ENCODE results near the gene PAX3.

Gene PAX3

GRCh38 chr2:222296311-222296741 is 2.5 kb downstream of the PAX3 start:
- DNase-seq: no peak

GRCh38 chr2:222295368-222296062 is 3.3 kb downstream of the PAX3 start:
- no peak for DNase-seq

- DNase-seq: no peak
Measured at GRCh38 chr2:222294996-222295367, 3.8 kb downstream of the PAX3 start.

GRCh38 chr2:222293660-222294630 is 4.9 kb downstream of the PAX3 start:
- no peak for DNase-seq

- no peak for DNase-seq
Measured at GRCh38 chr2:222292149-222293134, 6.4 kb downstream of the PAX3 start.

- no peak for DNase-seq
Measured at GRCh38 chr2:222291485-222291841, 7.3 kb downstream of the PAX3 start.

GRCh38 chr2:222290736-222291484 is 7.9 kb downstream of the PAX3 start:
- no peak for DNase-seq

GRCh38 chr2:222290401-222290735 is 8.4 kb downstream of the PAX3 start:
- DNase-seq: no peak

GRCh38 chr2:222289278-222290160 is 9.3 kb downstream of the PAX3 start:
- DNase-seq: no peak

- DNase-seq: no peak
Measured at GRCh38 chr2:222288590-222289277, 10.1 kb downstream of the PAX3 start.

GRCh38 chr2:222287862-222288479 is 10.8 kb downstream of the PAX3 start:
- DNase-seq: no peak

- DNase-seq: no peak
Measured at GRCh38 chr2:222284466-222284865, 14.3 kb downstream of the PAX3 start.

- DNase-seq: no peak
Measured at GRCh38 chr2:222283634-222284033, 15.2 kb downstream of the PAX3 start.

- DNase-seq: no peak
Measured at GRCh38 chr2:222281506-222281905, 17.3 kb downstream of the PAX3 start.

GRCh38 chr2:222280795-222281194 is 18.0 kb downstream of the PAX3 start:
- DNase-seq: no peak

GRCh38 chr2:222272446-222273015 is 26.3 kb downstream of the PAX3 start:
- no peak for DNase-seq

GRCh38 chr2:222271854-222272253 is 26.9 kb downstream of the PAX3 start:
- no peak for DNase-seq

- no peak for DNase-seq
Measured at GRCh38 chr2:222270396-222270795, 28.4 kb downstream of the PAX3 start.

- no peak for DNase-seq
Measured at GRCh38 chr2:222269132-222269531, 29.7 kb downstream of the PAX3 start.
